PC-9 (cell line): ENCODE data around the gene GLOD4. TPM values are rescaled to one million over a fixed set of nuclear protein-coding genes. Genes with fewer than 3 reads are reported as not detected.

Source experiments
- BruUV-seq: library from RNA; stranded (reverse); fragments of 400-500 nt; replicated peaks from 2 replicates; lab custom pipeline; 2021; lab: Mats Ljungman, UMichigan
- CTCF ChIA-PET: fragments of 300-600 bp; sonication (Branson Sonifier 250); formaldehyde crosslinking; loops from one replicate; lab custom pipeline; 2022; ENCODE audit warnings: antibody characterized with exemption; lab: Charles Lee
- POLR2A ChIA-PET: fragments of 300-600 bp; sonication (Branson Sonifier 250); formaldehyde crosslinking; loops from one replicate; lab custom pipeline; 2022; ENCODE audit warnings: antibody characterized with exemption; ENCODE audit not compliant: unreplicated experiment; lab: Charles Lee
- DNase-seq, 2 experiments: peaks; one replicate each; pipeline versions ENCODE4 v3.0.0 to v3.0.0-alpha.2; 2015 to 2022; ENCODE audit warnings: mixed read lengths in 1 of 2
- H2AFZ ChIP-seq: fragments of 200-600 bp; sonication (generic); 2 replicates; pipeline ENCODE4 v1.8.1; 2017; ENCODE audit warnings: antibody characterized with exemption
- H3F3A ChIP-seq: fragments of 200-600 bp; sonication (generic); 2 replicates; pipeline ENCODE4 v1.8.1; 2017; ENCODE audit warnings: antibody characterized with exemption, mild to moderate bottlenecking, low read depth; ENCODE audit not compliant: insufficient read depth
- H3K27ac ChIP-seq: fragments of 200-600 bp; sonication (generic); 2 replicates; pipeline ENCODE4 v1.6.1; 2016; ENCODE audit warnings: mixed run types
- H3K27me3 ChIP-seq: fragments of 200-600 bp; sonication (generic); 2 replicates; pipeline ENCODE4 v1.6.1; 2016; ENCODE audit warnings: low read depth, mixed run types; ENCODE audit not compliant: insufficient read depth
- H3K36me3 ChIP-seq: fragments of 200-600 bp; sonication (generic); 2 replicates; pipeline ENCODE4 v1.6.1; 2016; ENCODE audit warnings: low read depth, mixed run types
- H3K4me1 ChIP-seq: fragments of 200-600 bp; sonication (generic); replicated peaks from 2 replicates; pipeline ENCODE4 v1.6.1; 2016; ENCODE audit warnings: mixed run types; ENCODE audit not compliant: insufficient read depth
- H3K4me2 ChIP-seq: fragments of 200-600 bp; sonication (generic); 2 replicates; pipeline ENCODE4 v1.6.1; 2017; ENCODE audit warnings: mixed run types
- H3K4me3 ChIP-seq: fragments of 200-600 bp; sonication (generic); 2 replicates; pipeline ENCODE4 v1.6.1; 2016; ENCODE audit warnings: mixed run types
- H3K79me2 ChIP-seq: fragments of 200-600 bp; sonication (generic); 2 replicates; pipeline ENCODE4 v1.6.1; 2017; ENCODE audit warnings: low read depth, mixed run types
- H3K9me2 ChIP-seq: fragments of 200-600 bp; sonication (generic); 2 replicates; pipeline ENCODE4 v1.8.1; 2017; ENCODE audit warnings: mild to moderate bottlenecking; ENCODE audit not compliant: insufficient read depth
- H3K9me3 ChIP-seq: fragments of 200-600 bp; sonication (generic); 2 replicates; pipeline ENCODE4 v1.8.1; 2016; ENCODE audit warnings: low read depth; ENCODE audit not compliant: insufficient read depth
- H4K20me1 ChIP-seq: fragments of 200-600 bp; sonication (generic); 2 replicates; pipeline ENCODE4 v1.8.1; 2017; ENCODE audit not compliant: insufficient read depth
- EZH2 ChIP-seq: fragments of 200-600 bp; sonication (generic); IDR thresholded peaks from 2 replicates; pipeline ENCODE4 v1.8.0; 2017; ENCODE audit warnings: antibody characterized with exemption, low read depth
- intact Hi-C: fragments of 100-400 bp; cut with micrococcal nuclease; formaldehyde crosslinking; loops from one replicate; pipeline ENCODE4 v1.10.0; 2022; ENCODE audit not compliant: unreplicated experiment
- total RNA-seq: library from RNA; stranded (reverse); gene quantifications from 2 replicates; pipeline ENCODE4 v1.2.3, GENCODE V29; 2021
- TF ChIP-seq, protein P1 (sequence below): fragments of 200-600 bp; sonication (generic); conservative IDR thresholded peaks from 2 replicates; pipeline ENCODE4 v1.6.1; 2017; ENCODE audit warnings: mixed run types, antibody characterized with exemption, mild to moderate bottlenecking, moderate library complexity

The GLOD4 gene
- total RNA-seq, 1 experiment from 2014 or later: 110 TPM

DNA sequence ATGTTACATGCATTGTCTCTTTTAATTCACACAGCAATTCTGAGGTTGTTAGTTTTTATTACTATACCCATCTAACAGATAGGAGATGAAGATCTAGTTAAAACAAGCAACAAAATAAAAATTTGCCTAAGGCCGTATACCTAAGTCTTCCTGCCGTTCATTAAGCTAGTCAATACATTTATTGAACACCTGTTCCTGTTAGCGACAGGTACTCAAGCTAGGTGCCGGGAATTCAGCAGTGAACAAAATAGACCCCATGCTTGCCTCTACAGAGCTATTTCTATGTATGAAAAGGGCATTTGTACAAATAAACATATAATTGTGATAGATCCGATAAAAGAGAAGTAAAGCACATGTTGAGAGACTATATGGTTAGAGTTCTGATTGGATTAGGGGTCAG lies 64.0 kb downstream of the GLOD4 start:
- no peaks in the 10 kb centered on the region for H3K9me3 ChIP-seq
- no peak overlapping the region for H3K27ac ChIP-seq
- TF ChIP-seq, protein P1, sequence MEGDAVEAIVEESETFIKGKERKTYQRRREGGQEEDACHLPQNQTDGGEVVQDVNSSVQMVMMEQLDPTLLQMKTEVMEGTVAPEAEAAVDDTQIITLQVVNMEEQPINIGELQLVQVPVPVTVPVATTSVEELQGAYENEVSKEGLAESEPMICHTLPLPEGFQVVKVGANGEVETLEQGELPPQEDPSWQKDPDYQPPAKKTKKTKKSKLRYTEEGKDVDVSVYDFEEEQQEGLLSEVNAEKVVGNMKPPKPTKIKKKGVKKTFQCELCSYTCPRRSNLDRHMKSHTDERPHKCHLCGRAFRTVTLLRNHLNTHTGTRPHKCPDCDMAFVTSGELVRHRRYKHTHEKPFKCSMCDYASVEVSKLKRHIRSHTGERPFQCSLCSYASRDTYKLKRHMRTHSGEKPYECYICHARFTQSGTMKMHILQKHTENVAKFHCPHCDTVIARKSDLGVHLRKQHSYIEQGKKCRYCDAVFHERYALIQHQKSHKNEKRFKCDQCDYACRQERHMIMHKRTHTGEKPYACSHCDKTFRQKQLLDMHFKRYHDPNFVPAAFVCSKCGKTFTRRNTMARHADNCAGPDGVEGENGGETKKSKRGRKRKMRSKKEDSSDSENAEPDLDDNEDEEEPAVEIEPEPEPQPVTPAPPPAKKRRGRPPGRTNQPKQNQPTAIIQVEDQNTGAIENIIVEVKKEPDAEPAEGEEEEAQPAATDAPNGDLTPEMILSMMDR: no peak
- TF ChIP-seq EZH2: no peak
- H2AFZ ChIP-seq: no peak overlapping the region
- no peak overlapping the region for H3K4me2 ChIP-seq
- H3K79me2 ChIP-seq: peaks cover 15% of the 10 kb centered on the region
- DNase-seq: no peak
- POLR2A ChIA-PET: interaction anchor here (0.5 to 0.7 kb wide), 2 partner anchors 11 to 216 kb away, joined by 5 read pairs; no protein-coding TSS in a partner anchor
- peaks cover 6% of the 10 kb centered on the region; the same call in 1 of the 2 replicates for H4K20me1 ChIP-seq
- H3K9me2 ChIP-seq: no peaks in the 10 kb centered on the region
- peaks cover 17% of the 10 kb centered on the region; the same call in 1 of the 2 replicates for H3F3A ChIP-seq
- peaks cover 21% of the 10 kb centered on the region for H3K4me1 ChIP-seq
- H3K4me3 ChIP-seq: no peak overlapping the region
- BruUV-seq: no TSS peak
- intact Hi-C loops: no loop called here
- no peaks in the 10 kb centered on the region for H3K36me3 ChIP-seq
- CTCF ChIA-PET: no interaction called here
- H3K27me3 ChIP-seq: no peaks in the 10 kb centered on the region

Other genes starting within 250 kb of the GLOD4 start
- gene VPS53, start 67.4 kb downstream of the GLOD4 start, total RNA-seq: 71.5 and 77.6 TPM in 2 replicates
- gene TLCD3A, start 49.7 kb downstream of the GLOD4 start, total RNA-seq: 13.4 and 29.4 TPM in 2 replicates
- gene GEMIN4, start 30.0 kb downstream of the GLOD4 start, total RNA-seq: 41.4 and 47.4 TPM in 2 replicates
- gene MRM3, start 73 bp upstream of the GLOD4 start, total RNA-seq: 23.2 and 25.0 TPM in 2 replicates
- gene NXN, start 197.5 kb upstream of the GLOD4 start, total RNA-seq: 59.8 and 60.1 TPM in 2 replicates
- gene TIMM22, start 214.8 kb upstream of the GLOD4 start, total RNA-seq: 11.5 and 11.6 TPM in 2 replicates